Erythroblast (primary cell): Measurements from ENCODE around the gene PPP2R2C.

ENCODE experiments used
- GATA1 ChIP-seq: IDR thresholded peaks from 2 replicates; pipeline ENCODE4 v1.6.1; 2011; ENCODE audit warnings: low read depth, mild to moderate bottlenecking, control low read depth, low read length, moderate library complexity
- POLR2A ChIP-seq: IDR thresholded peaks from 2 replicates; pipeline ENCODE4 v1.6.1; 2011; ENCODE audit warnings: mild to moderate bottlenecking, low read length

DNA sequence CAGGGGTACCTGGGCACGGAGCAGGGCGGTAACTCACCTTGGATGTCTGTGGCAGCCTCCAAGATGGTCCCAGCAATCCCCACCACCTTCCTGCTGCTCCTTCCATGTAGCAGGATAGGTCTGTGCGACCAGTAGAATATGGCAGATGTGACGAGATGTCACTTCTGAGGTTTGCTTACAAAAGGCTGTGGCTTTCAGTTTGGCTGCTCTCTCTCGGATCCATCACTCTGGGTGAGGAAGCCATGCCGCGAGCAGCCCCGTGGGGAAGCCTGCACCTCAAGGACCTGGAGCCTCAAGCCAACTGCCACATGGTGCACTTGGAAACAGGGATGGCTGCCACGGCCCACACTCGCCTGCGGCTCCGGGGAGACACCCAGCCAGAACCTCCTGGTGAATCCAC, 165.2 kb downstream of the PPP2R2C start:
- no peak for TF ChIP-seq POLR2A
- TF ChIP-seq GATA1: no peak
